HG02763 (cell line): Measurements from ENCODE around the gene SOX18.
"Not testable (repeated sequence)": the region's sequence is repeated elsewhere in the genome, so short reads cannot be mapped to it uniquely, and the experiment has no call there.

ENCODE experiments used
- ATAC-seq: cut with Tn5 transposase; IDR thresholded peaks from one replicate; pipeline ENCODE4 v1.9.1; 2021; ENCODE audit warnings: mild to moderate bottlenecking, moderate library complexity; ENCODE audit not compliant: unreplicated experiment

Gene SOX18

GRCh38 chr20:64025101-64025825 lies 24.2 kb downstream of the SOX18 start:
- no peak for ATAC-seq

GRCh38 chr20:64024141-64024990 lies 25.1 kb downstream of the SOX18 start:
- no peak for ATAC-seq

- no peak for ATAC-seq
Observed at GRCh38 chr20:64023361-64024140, 25.9 kb downstream of the SOX18 start.

GRCh38 chr20:64022671-64023360 lies 26.6 kb downstream of the SOX18 start:
- no peak for ATAC-seq

GRCh38 chr20:64021124-64021975 lies 28.1 kb downstream of the SOX18 start:
- ATAC-seq, result no peak

- no peak for ATAC-seq
Observed at GRCh38 chr20:64015635-64016034, 33.8 kb downstream of the SOX18 start.

- not testable (repeated sequence) for ATAC-seq
Observed at GRCh38 chr20:64012385-64013154, 36.9 kb downstream of the SOX18 start.

- ATAC-seq, result no peak
Observed at GRCh38 chr20:64011366-64011779, 38.1 kb downstream of the SOX18 start.

GRCh38 chr20:64010711-64011237 lies 38.7 kb downstream of the SOX18 start:
- no peak for ATAC-seq

- ATAC-seq, result no peak
Observed at GRCh38 chr20:64009811-64010387, 39.5 kb downstream of the SOX18 start.

GRCh38 chr20:64006902-64007301 lies 42.5 kb downstream of the SOX18 start:
- no peak for ATAC-seq

GRCh38 chr20:64006490-64006889 lies 42.9 kb downstream of the SOX18 start:
- ATAC-seq, result no peak

GRCh38 chr20:64005394-64005793 lies 44.0 kb downstream of the SOX18 start:
- ATAC-seq, result no peak

- no peak for ATAC-seq
Observed at GRCh38 chr20:64003960-64004725, 45.3 kb downstream of the SOX18 start.

GRCh38 chr20:64001607-64002011 lies 47.8 kb downstream of the SOX18 start:
- no peak for ATAC-seq

GRCh38 chr20:64000906-64001305 lies 48.5 kb downstream of the SOX18 start:
- no peak for ATAC-seq
